GM18502 (cell line): ENCODE results near the gene ZNF431.
A peak's percentile ranks its signal among the peaks of the same experiment; 100 is the strongest.
"Not testable (repeated sequence)": the region's sequence is repeated elsewhere in the genome, so short reads cannot be mapped to it uniquely, and the experiment has no call there.

ENCODE experiments used
- ATAC-seq: cut with Tn5 transposase; IDR thresholded peaks from one replicate; pipeline ENCODE4 v1.9.1; 2021; ENCODE audit warnings: mild to moderate bottlenecking; ENCODE audit not compliant: unreplicated experiment, poor library complexity

The ZNF431 gene

GRCh38 chr19:21141787-21142464 lies at the start of gene ZNF431:
ZNF431 (plus strand) TSS chr19:21142040; CDS start chr19:21142184, 144 bp downstream.
- peak; percentile 99 for ATAC-seq

GRCh38 chr19:21092109-21092508 lies 49.7 kb upstream of the ZNF431 start:
- ATAC-seq = no peak

GRCh38 chr19:21094347-21095025 lies 47.4 kb upstream of the ZNF431 start:
- no peak for ATAC-seq

GRCh38 chr19:21098291-21098690 lies 43.5 kb upstream of the ZNF431 start:
- no peak for ATAC-seq

- ATAC-seq = no peak
These were observed 40.2 kb upstream of the ZNF431 start for GRCh38 chr19:21101521-21102242.

- no peak for ATAC-seq
These were observed 32.7 kb upstream of the ZNF431 start for GRCh38 chr19:21109116-21109515.

GRCh38 chr19:21110183-21110582 lies 31.7 kb upstream of the ZNF431 start:
- ATAC-seq = no peak

- no peak for ATAC-seq
These were observed 26.4 kb upstream of the ZNF431 start for GRCh38 chr19:21115430-21115829.

GRCh38 chr19:21117041-21117907 lies 24.6 kb upstream of the ZNF431 start:
- no peak for ATAC-seq

GRCh38 chr19:21126078-21126477 lies 15.8 kb upstream of the ZNF431 start:
- ATAC-seq = no peak

- no peak for ATAC-seq
These were observed 14.8 kb upstream of the ZNF431 start for GRCh38 chr19:21127001-21127400.

- ATAC-seq = no peak
These were observed 13.9 kb upstream of the ZNF431 start for GRCh38 chr19:21127898-21128297.

GRCh38 chr19:21128901-21129698 lies 12.7 kb upstream of the ZNF431 start:
- no peak for ATAC-seq

GRCh38 chr19:21130097-21130775 lies 11.6 kb upstream of the ZNF431 start:
- no peak for ATAC-seq

- ATAC-seq = no peak
These were observed 8.2 kb upstream of the ZNF431 start for GRCh38 chr19:21133633-21134032.

- no peak for ATAC-seq
These were observed 6.9 kb upstream of the ZNF431 start for GRCh38 chr19:21134934-21135366.

- ATAC-seq = no peak
These were observed 6.4 kb upstream of the ZNF431 start for GRCh38 chr19:21135433-21135832.

GRCh38 chr19:21138130-21138529 lies 3.7 kb upstream of the ZNF431 start:
- ATAC-seq = no peak

- not testable (repeated sequence) for ATAC-seq
These were observed 834 bp upstream of the ZNF431 start for GRCh38 chr19:21141006-21141405.
